Kidney epithelial cell (primary cell): ENCODE measurements around the gene UBALD1. TPM values are rescaled to one million over a fixed set of nuclear protein-coding genes. Genes with fewer than 3 reads are reported as not detected.

Source experiments
- DNase-seq: peaks from one replicate; pipeline ENCODE4 v3.0.0-alpha.2; 2010; ENCODE audit warnings: low read depth
- H3K27me3 ChIP-seq: 2 replicates; pipeline ENCODE4 v1.6.0; 2011; ENCODE audit warnings: low read length; ENCODE audit not compliant: control insufficient read depth, insufficient read depth
- H3K36me3 ChIP-seq: 2 replicates; pipeline ENCODE4 v1.5.1; 2011; ENCODE audit warnings: low read length; ENCODE audit not compliant: control insufficient read depth, insufficient read depth
- H3K4me3 ChIP-seq: 2 replicates; pipeline ENCODE4 v1.5.1; 2011; ENCODE audit warnings: low read depth, mild to moderate bottlenecking, control low read depth, low read length
- total RNA-seq: library from RNA; depleted of rRNA; stranded (reverse); fragments of >200 nt; gene quantifications from 2 replicates; pipeline ENCODE4 v1.2.3, GENCODE V29; 2015
- TF ChIP-seq, protein P1 (sequence below): IDR thresholded peaks from 2 replicates; pipeline ENCODE4 v1.5.1; 2011; ENCODE audit warnings: mild to moderate bottlenecking, moderate library complexity, low read length, control low read depth, inconsistent platforms; ENCODE audit not compliant: insufficient read depth, poor library complexity, severe bottlenecking

Gene UBALD1
- total RNA-seq, 1 donor from 2014 or later = 8.9 TPM

DNA sequence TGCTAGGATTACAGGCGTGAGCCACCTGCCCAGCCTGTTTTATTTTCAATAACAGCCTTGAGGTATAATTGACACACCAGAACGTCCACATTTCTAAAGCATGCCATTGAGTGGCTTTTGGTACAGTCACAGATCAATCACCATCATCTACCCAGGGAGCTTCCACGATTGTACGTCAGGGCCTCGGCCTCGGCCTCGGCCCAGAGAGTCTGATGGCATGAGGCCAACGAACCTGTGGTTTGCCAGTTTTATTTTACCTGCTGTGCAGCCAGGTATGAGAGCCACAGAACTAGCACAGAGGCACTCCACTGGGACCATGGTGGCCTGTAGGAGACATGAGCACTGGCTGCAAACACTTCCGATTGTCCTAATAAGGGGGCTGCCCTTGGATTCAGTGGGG, 8.3 kb downstream of the UBALD1 start:
- no peak overlapping the region for H3K4me3 ChIP-seq
- peaks cover 21% of the 10 kb centered on the region for H3K27me3 ChIP-seq
- no peaks in the 10 kb centered on the region for H3K36me3 ChIP-seq
- TF ChIP-seq, protein P1, sequence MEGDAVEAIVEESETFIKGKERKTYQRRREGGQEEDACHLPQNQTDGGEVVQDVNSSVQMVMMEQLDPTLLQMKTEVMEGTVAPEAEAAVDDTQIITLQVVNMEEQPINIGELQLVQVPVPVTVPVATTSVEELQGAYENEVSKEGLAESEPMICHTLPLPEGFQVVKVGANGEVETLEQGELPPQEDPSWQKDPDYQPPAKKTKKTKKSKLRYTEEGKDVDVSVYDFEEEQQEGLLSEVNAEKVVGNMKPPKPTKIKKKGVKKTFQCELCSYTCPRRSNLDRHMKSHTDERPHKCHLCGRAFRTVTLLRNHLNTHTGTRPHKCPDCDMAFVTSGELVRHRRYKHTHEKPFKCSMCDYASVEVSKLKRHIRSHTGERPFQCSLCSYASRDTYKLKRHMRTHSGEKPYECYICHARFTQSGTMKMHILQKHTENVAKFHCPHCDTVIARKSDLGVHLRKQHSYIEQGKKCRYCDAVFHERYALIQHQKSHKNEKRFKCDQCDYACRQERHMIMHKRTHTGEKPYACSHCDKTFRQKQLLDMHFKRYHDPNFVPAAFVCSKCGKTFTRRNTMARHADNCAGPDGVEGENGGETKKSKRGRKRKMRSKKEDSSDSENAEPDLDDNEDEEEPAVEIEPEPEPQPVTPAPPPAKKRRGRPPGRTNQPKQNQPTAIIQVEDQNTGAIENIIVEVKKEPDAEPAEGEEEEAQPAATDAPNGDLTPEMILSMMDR = no peak
- no peak for DNase-seq

DNA sequence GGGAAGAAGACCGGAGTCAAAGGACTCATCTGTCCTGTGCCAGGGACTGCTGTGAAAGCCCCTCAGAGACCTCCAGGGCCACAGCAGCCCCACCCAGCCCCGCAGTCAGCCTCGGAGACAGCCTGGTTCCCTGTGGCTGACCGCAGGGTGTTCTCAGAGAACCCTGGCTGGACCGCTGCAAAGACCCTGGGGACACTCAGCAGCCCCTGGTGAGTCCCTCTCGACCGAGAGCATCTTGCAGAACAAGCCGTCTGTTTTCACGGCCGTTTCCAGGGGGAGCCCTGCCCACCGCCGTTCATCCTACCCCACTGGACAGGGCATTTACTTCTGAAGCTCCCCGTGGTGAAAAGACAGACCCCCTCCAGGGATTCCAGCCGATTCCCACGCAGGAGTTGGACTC, 10.3 kb downstream of the UBALD1 start:
- no peak for DNase-seq
- Histone ChIP-seq H3K36me3 (no peaks in the 10 kb centered on the region), H3K4me3 (no peak overlapping the region), H3K27me3 (peaks cover 26% of the 10 kb centered on the region)
- TF ChIP-seq, protein P1 = no peak

DNA sequence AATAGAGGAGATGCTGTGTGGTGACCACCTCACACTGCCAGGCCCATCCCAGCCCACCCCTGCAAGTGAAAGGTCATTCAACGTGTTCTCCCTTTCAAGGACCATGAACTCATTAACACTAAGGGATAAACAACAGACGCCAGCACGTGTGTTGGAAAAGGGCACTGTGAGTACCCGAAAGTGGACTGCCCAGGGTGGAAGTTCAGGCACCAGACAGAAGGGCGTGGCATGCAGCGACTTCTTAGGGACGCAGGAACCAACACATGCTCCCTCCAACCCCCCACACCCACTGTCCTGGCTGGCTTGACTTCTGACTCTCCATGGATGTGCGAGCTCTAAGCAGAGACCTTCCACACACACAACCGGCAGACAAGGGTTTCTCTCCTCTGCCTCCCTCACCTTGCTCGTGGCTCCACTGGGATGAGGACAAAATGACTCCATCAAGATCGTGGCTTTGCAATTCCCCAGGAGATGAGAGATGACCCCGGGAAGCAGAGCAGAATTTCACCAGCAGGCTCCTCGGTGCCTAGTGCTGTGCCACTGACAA, 11.0 kb downstream of the UBALD1 start:
- TF ChIP-seq, protein P1 = no peak

DNA sequence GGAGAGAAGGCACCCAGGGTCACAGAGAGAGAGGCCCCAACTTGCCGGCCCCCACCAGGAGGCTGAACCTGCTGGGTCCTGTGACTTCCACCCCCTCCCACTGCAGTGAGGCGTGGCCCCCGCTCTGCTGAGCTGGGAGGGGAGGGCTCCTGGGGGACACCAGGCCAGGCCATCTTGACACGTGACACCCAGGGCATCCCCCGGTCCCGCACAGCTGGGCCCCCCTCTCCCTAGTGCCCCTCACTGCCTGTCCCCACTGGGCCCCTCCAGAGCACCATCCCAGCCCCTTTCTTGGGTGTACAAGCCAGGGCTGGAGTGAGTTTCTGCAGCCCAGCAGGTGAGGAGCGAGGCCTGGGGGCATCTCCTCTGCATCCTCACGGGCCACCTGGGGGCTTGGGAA, 12.4 kb downstream of the UBALD1 start:
- H3K4me3 ChIP-seq = no peak overlapping the region
- TF ChIP-seq, protein P1 = no peak
- H3K27me3 ChIP-seq = peaks cover 31% of the 10 kb centered on the region
- no peaks in the 10 kb centered on the region for H3K36me3 ChIP-seq
- DNase-seq = no peak

More for the DNA sequence above, 11.0 kb downstream of the UBALD1 start:
- no peak for DNase-seq
- H3K4me3 ChIP-seq = no peak overlapping the region
- no peaks in the 10 kb centered on the region for H3K36me3 ChIP-seq
- peaks cover 31% of the 10 kb centered on the region for H3K27me3 ChIP-seq

DNA sequence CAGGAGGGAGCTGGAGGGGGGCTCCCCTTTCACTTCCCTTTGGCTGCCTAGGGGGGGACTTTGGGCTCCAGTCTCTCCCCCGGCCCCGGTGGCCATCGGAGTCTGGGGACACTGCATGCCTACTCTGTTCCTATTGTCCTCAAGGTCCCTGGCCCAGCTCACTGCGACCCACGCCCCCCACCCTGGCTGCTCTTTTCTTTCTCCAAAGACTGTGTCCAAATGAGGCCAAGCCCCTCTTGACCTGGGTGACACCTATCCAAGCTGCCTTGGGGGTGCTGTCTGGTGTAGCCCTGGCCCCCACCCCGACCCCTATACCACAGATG, 12.9 kb downstream of the UBALD1 start:
- Histone ChIP-seq H3K4me3 (no peak overlapping the region), H3K36me3 (no peaks in the 10 kb centered on the region), H3K27me3 (peaks cover 31% of the 10 kb centered on the region)
- DNase-seq = no peak
- TF ChIP-seq, protein P1 = no peak

DNA sequence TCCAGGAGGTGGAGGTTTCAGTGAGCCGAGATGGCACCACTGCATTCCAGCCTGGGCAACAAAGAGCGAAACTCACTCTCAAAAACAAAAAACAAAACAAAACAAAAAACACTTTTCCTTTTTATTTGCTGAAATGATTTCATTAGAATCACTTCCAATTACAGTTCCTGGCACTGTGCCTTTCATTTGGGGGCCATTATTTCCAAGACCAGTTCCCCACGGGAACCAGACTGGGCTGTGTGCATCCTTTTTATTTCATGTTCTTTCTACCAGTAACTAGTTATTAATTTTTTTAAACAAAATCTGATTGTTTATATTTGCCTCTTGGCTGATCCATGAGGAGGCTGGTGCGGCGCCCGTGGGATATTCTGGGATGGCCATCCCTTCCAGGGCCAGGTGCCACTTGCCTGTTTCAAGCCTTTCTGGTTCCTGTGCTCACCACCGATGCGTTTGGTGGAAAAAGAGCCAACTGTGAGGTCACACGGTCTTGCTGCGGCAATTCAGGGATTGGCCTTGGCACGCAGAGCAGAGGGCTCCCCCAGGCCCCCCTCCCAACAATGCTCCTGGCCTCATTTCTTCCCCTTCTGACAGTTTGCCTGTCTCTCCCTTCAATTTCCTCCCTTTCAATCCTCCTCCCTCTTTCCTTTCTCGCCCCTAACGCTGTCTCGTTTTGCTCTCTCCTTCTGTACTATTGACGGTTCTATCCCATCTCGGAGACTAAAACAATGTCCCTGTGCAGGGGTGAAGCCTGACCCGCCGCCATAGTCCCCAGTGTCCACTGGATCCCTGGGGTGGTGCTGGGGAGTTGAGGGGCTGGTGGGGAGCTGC, 13.4 kb downstream of the UBALD1 start:
- Histone ChIP-seq H3K36me3 (no peaks in the 10 kb centered on the region), H3K4me3 (no peak overlapping the region), H3K27me3 (peaks cover 31% of the 10 kb centered on the region)
- no peak for DNase-seq
- TF ChIP-seq, protein P1 = no peak
